ENCODE measurements around the gene HEBP1. TPM values are rescaled to one million over a fixed set of nuclear protein-coding genes. Genes with fewer than 3 reads are reported as not detected.
A peak's percentile ranks its signal among the peaks of the same experiment; 100 is the strongest.

The HEBP1 gene
- total RNA-seq, 1 experiment from 2014 or later, result 22.2 TPM

- Histone ChIP-seq H4K91ac (ENCODE audit: insufficient read length, low read depth, low read length) (no peak overlapping the region), H2BK5ac (ENCODE audit: insufficient read length, low read length) (no peak overlapping the region), H3K9me3 (ENCODE audit: control insufficient read depth, low read depth, low read length) (no peaks in the 10 kb centered on the region), H3K27me3 (ENCODE audit: insufficient read depth, low read length) (no peaks in the 10 kb centered on the region), H3K27ac (ENCODE audit: insufficient read length, low read depth, low read length) (no peak overlapping the region), H2AK5ac (ENCODE audit: insufficient read length, low read length) (no peak overlapping the region), H3K14ac (ENCODE audit: insufficient read depth, low read length) (no peak overlapping the region), H3K56ac (ENCODE audit: insufficient read length, low read depth, low read length) (no peak overlapping the region), H4K20me1 (ENCODE audit: control insufficient read depth, insufficient read depth, insufficient read length) (no peaks in the 10 kb centered on the region), H3K4me1 (ENCODE audit: insufficient read depth, low read length) (no peaks in the 10 kb centered on the region), H3K18ac (ENCODE audit: insufficient read length, low read depth, low read length) (no peak overlapping the region), H3T11ph (ENCODE audit: low read length) (no peak overlapping the region), H2BK15ac (ENCODE audit: low read depth, low read length) (no peak overlapping the region), H3K4me2 (ENCODE audit: insufficient read depth, insufficient read length, low read length) (no peak overlapping the region), H3K79me2 (ENCODE audit: insufficient read depth, low read length) (no peaks in the 10 kb centered on the region), H4K8ac (replicated peaks; ENCODE audit: insufficient read length, low read depth, low read length) (no peak overlapping the region), H2BK20ac (ENCODE audit: low read depth, low read length, poor library complexity, severe bottlenecking) (no peak overlapping the region), H4K5ac (ENCODE audit: insufficient read length, low read depth, low read length) (no peak overlapping the region), H3K79me1 (ENCODE audit: insufficient read depth, low read depth, low read length, poor library complexity, severe bottlenecking) (no peaks in the 10 kb centered on the region), H2BK12ac (ENCODE audit: insufficient read length, low read depth, low read length) (no peak overlapping the region), H3K4ac (ENCODE audit: low read depth, low read length) (no peak overlapping the region), H3K23me2 (ENCODE audit: insufficient read length, low read depth, low read length, poor library complexity, severe bottlenecking) (no peaks in the 10 kb centered on the region), H2AFZ (ENCODE audit: low read length) (no peak overlapping the region), H3K23ac (ENCODE audit: insufficient read length, low read depth, low read length) (no peak overlapping the region), H2BK120ac (ENCODE audit: low read depth, low read length, poor library complexity, severe bottlenecking) (no peak overlapping the region), H3K9ac (ENCODE audit: extremely low read depth, insufficient read length, low read length) (no peak overlapping the region)
- TF ChIP-seq CTCF (conservative IDR thresholded peaks at IDR 0.05), result no peak
- peak overlapping the region in 1 of 3 experiments; percentile 34; a peak in 1 of 7 replicates for H3K27ac Mint-ChIP-seq
- peaks cover 0 to 2% of the 10 kb centered on the region in 2 experiments; a peak in 1 of 5 replicates for H3K9me3 Mint-ChIP-seq
- H3K4me1 Mint-ChIP-seq, result peaks cover 2 to 8% of the 10 kb centered on the region in 2 experiments; a peak in 2 of 4 replicates
- DNase-seq, result no peak
- no CpG with 5 or more reads among the region's 4 CpGs for WGBS (ENCODE audit: extremely low coverage, insufficient read length, low lambda C conversion rate)
- no peak overlapping the region for H3K4me3 Mint-ChIP-seq
- no peaks in the 10 kb centered on the region for H3K27me3 Mint-ChIP-seq (ENCODE audit: low read depth)
- H3K36me3 Mint-ChIP-seq (ENCODE audit: insufficient read depth in 1 of 3, low read depth in 3 of 3), result peaks cover 0 to 10% (median 6%) of the 10 kb centered on the region in 3 experiments; a peak in 3 of 7 replicates
Observed at GRCh38 chr12:12933742-12934141, 66.3 kb downstream of the HEBP1 start.

All from H9 (cell line).